Measurements from ENCODE around the gene LCN15.

DNA sequence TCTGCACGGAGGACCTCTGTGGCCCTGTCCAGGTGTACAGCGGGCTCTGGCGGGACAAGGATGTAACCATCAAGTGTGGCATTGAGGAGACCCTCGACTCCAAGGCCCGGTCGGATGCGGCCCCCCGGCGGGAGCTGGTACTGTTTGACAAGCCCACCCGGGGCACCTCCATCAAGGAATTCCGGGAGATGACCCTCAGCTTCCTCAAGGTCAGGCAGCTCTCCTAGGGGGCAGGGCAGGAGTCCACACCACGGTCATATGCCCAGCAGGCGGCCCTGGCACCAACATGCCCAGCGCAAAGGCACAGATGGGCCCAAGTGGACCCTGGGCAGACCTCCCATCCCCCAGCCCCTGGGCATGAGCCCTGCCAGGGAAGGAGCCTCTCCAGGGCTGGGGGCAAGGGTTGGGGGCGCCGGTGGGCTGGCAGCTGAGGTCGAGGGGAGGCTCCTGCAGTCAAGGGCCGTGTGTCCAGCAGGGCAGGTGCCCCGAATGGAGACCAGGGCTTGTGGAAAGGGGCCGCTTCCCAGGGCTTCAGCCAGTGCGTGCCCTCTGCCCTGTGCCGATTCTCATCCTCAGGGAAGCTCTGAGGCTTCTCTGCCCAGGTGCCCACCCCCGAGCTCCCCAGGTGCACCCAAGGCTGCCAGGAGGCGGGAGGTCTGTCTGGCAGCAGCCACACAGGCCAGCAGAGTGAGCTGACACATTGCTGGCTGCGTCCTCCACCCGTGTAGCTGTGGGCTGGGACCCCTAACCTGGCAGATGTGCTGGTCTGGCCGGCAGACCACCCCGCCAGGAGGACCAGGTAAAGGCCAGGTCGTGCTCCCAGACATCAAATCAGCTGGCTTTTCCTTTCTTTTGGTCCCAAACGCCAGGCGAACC lies 42.0 kb downstream of the LCN15 start:
- TF ChIP-seq, protein P1, sequence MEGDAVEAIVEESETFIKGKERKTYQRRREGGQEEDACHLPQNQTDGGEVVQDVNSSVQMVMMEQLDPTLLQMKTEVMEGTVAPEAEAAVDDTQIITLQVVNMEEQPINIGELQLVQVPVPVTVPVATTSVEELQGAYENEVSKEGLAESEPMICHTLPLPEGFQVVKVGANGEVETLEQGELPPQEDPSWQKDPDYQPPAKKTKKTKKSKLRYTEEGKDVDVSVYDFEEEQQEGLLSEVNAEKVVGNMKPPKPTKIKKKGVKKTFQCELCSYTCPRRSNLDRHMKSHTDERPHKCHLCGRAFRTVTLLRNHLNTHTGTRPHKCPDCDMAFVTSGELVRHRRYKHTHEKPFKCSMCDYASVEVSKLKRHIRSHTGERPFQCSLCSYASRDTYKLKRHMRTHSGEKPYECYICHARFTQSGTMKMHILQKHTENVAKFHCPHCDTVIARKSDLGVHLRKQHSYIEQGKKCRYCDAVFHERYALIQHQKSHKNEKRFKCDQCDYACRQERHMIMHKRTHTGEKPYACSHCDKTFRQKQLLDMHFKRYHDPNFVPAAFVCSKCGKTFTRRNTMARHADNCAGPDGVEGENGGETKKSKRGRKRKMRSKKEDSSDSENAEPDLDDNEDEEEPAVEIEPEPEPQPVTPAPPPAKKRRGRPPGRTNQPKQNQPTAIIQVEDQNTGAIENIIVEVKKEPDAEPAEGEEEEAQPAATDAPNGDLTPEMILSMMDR (IDR thresholded peaks at IDR 0.05): no peak
- TF ChIP-seq POLR2AphosphoS5 (IDR thresholded peaks at IDR 0.05): no peak

Data from sigmoid colon (tissue), 4 donors.